ENCODE results near the gene PPP1R3F.

GRCh38 chrX:49272421-49272820 lies 2.8 kb downstream of the PPP1R3F start:
- TF ChIP-seq CTCF (IDR thresholded peaks at IDR 0.05; ENCODE audit: low read length) (no peak), EZH2 (optimal IDR thresholded peaks at IDR 0.05; ENCODE audit: low read depth, low read length) (no peak), EZH2phosphoT487 (IDR thresholded peaks at IDR 0.05; ENCODE audit: low read length) (no peak)
